Panc1 (cell line): Measurements from ENCODE around the gene SLC12A7. TPM values are rescaled to one million over a fixed set of nuclear protein-coding genes. Genes with fewer than 3 reads are reported as not detected.
"Not testable (repeated sequence)": the region's sequence is repeated elsewhere in the genome, so short reads cannot be mapped to it uniquely, and the experiment has no call there.

Experiments used
- ATAC-seq: fragments of 200-7000 bp; cut with Tn5 transposase; 2 replicates; pipeline ENCODE4 v1.9.1; 2020; ENCODE audit warnings: mild to moderate bottlenecking, moderate library complexity
- BruUV-seq: library from RNA; stranded (reverse); fragments of 400-500 nt; replicated peaks from 2 replicates; lab custom pipeline; 2021; lab: Mats Ljungman, UMichigan
- CTCF ChIA-PET: fragments of 300-600 bp; sonication (Branson Sonifier 250); formaldehyde crosslinking; loops from one replicate; lab custom pipeline; 2022; ENCODE audit warnings: antibody characterized with exemption; lab: Charles Lee
- POLR2A ChIA-PET: fragments of 300-600 bp; sonication (Branson Sonifier 250); formaldehyde crosslinking; loops from one replicate; lab custom pipeline; 2022; ENCODE audit warnings: antibody characterized with exemption; lab: Charles Lee
- DNase-seq: peaks from one replicate; pipeline ENCODE4 v3.0.0-alpha.2; 2010; ENCODE audit warnings: low read depth, low spot score
- H3K27ac ChIP-seq: 2 replicates; pipeline ENCODE4 v1.5.1; 2011; ENCODE audit warnings: mild to moderate bottlenecking, low read length, inconsistent platforms
- H3K27me3 ChIP-seq: fragments of 200-500 bp; sonication (Bioruptor generic); 2 replicates; pipeline ENCODE4 v1.6.0; 2014; ENCODE audit warnings: low read length, inconsistent platforms; ENCODE audit not compliant: control insufficient read depth, insufficient read depth
- H3K36me3 ChIP-seq: fragments of 200-500 bp; sonication (Bioruptor generic); 2 replicates; pipeline ENCODE4 v1.5.1; 2014; ENCODE audit warnings: inconsistent platforms, mild to moderate bottlenecking, low read length, moderate library complexity; ENCODE audit not compliant: control insufficient read depth, insufficient read depth
- H3K4me1 ChIP-seq: 2 replicates; pipeline ENCODE4 v1.5.1; 2011; ENCODE audit warnings: inconsistent platforms, mild to moderate bottlenecking, low read length, moderate library complexity; ENCODE audit not compliant: control insufficient read depth, insufficient read depth
- H3K4me3 ChIP-seq, 2 experiments: 2 replicates each; pipeline ENCODE4 v1.5.1; 2011 to 2012; ENCODE audit warnings: low read depth in 2 of 2, low read length in 2 of 2, mild to moderate bottlenecking in 2 of 2, inconsistent platforms in 1 of 2, moderate library complexity in 1 of 2
- H3K9me3 ChIP-seq: fragments of 200-500 bp; sonication (Bioruptor generic); 2 replicates; pipeline ENCODE4 v1.5.1; 2014; ENCODE audit warnings: low read depth, mild to moderate bottlenecking, inconsistent platforms, low read length, moderate library complexity; ENCODE audit not compliant: control insufficient read depth, insufficient read depth
- POLR2AphosphoS5 ChIP-seq: IDR thresholded peaks from 2 replicates; pipeline ENCODE4 v1.6.1; 2012; ENCODE audit warnings: mild to moderate bottlenecking, low read depth, low read length, moderate library complexity
- SIN3A ChIP-seq: IDR thresholded peaks from 2 replicates; pipeline ENCODE4 v1.6.1; 2012; ENCODE audit warnings: low read depth, mild to moderate bottlenecking, low read length, moderate library complexity, borderline replicate concordance; ENCODE audit not compliant: insufficient read depth
- TCF7L2 ChIP-seq: IDR thresholded peaks from 2 replicates; pipeline ENCODE4 v1.6.1; 2011; ENCODE audit warnings: mild to moderate bottlenecking, low read depth, low read length, inconsistent platforms
- in situ Hi-C: cut with HindIII; loops from 2 replicates; pipeline ENCODE4 v1.10.0; 2016; ENCODE audit warnings: low sequenced_read_pairs, low pct_unique_long_range_greater_than_20kb
- intact Hi-C: fragments of 100-400 bp; cut with micrococcal nuclease; formaldehyde crosslinking; loops from one replicate; pipeline ENCODE4 v1.10.0; 2022; ENCODE audit not compliant: unreplicated experiment
- total RNA-seq: library from RNA; stranded (reverse); gene quantifications from one replicate; pipeline ENCODE4 v1.2.1, GENCODE V29; 2021; ENCODE audit not compliant: unreplicated experiment
- TF ChIP-seq, protein P1 (sequence below): fragments of 450-650 bp; IDR thresholded peaks from 2 replicates; pipeline ENCODE4 v1.5.1; 2017; ENCODE audit warnings: mild to moderate bottlenecking
- TF ChIP-seq, protein P2 (sequence below), 2 experiments: IDR thresholded peaks; 2 replicates each; pipeline ENCODE4 v1.6.1; 2011 to 2012; ENCODE audit warnings: low read depth in 2 of 2, control low read depth in 1 of 2, low read length in 1 of 2, mild to moderate bottlenecking in 1 of 2, moderate library complexity in 1 of 2; ENCODE audit not compliant: insufficient read depth in 1 of 2

The SLC12A7 gene
- total RNA-seq, 1 experiment from 2014 or later = 297 TPM

DNA sequence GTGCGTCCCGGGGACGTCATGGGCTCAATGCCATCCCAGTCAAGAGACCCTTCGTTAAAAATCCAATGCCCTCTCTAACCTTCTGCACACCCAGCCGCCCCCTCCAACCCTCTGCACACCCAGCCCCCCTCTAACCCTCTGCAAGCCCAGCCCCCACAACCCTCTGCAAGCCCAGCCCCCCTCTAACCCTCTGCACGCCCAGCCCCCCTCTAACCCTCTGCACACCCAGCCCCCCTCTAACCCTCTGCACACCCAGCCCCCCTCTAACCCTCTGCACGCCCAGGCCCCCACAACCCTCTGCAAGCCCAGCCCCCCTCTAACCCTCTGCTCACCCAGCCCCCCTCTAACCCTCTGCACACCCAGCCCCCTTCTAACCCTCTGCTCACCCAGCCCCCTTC, 13.9 kb downstream of the SLC12A7 start:
- TF ChIP-seq SIN3A = 0 out of 2 replicates have a peak, but pooled peaks have one; percentile 18
- Histone ChIP-seq H3K4me1 (peaks cover 69% of the 10 kb centered on the region), H3K27ac (peak overlapping the region; percentile 94), H3K4me3 (peak overlapping the region in 1 of 2 experiments; percentile 21; a peak in 3 of 4 replicates)
- H3K27me3 ChIP-seq, H3K9me3 ChIP-seq, in situ Hi-C loops, H3K36me3 ChIP-seq, DNase-seq, CTCF ChIA-PET, BruUV-seq, POLR2A ChIA-PET, ATAC-seq, intact Hi-C loops: not testable (repeated sequence)

DNA sequence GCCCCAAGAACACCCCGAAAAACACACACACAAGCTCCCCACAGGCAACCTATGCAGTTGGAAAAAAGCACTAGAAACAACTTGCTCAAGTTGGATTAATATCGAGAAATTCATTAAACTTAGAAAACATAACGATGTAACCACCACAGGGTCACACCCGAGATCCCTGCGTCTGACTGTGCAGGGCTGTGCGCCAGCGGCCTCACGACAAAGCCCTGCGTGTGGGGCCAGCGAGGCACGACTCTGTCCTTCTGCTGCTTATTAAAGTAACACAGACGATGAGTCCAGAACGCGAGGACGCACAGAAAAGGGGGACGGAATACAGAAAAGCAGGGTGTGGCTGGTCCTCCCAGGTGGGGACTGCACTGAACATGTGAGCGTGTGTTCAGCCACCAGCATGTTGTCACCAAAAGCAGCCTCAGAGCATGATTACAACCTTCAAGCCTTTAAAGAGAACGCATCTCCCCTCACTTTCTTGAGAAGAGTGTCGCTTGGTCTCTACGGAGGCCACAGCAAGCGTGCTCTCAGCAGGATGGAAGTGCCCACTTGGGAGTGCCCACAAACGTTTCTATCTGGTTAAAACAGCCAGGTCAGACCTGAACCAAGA, 14.4 kb downstream of the SLC12A7 start:
- Histone ChIP-seq H3K36me3 (peaks cover 11% of the 10 kb centered on the region), H3K4me1 (peaks cover 69% of the 10 kb centered on the region), H3K4me3 (peak overlapping the region; percentile 9 to 21), H3K9me3 (no peaks in the 10 kb centered on the region), H3K27me3 (no peaks in the 10 kb centered on the region), H3K27ac (peak overlapping the region; percentile 94)
- ATAC-seq (peak; percentile 11), DNase-seq (no peak)
- in situ Hi-C loops (no loop called here), intact Hi-C loops (no loop called here)
- ChIA-PET CTCF (no interaction called here), POLR2A (no interaction called here)
- TF ChIP-seq, protein P1, sequence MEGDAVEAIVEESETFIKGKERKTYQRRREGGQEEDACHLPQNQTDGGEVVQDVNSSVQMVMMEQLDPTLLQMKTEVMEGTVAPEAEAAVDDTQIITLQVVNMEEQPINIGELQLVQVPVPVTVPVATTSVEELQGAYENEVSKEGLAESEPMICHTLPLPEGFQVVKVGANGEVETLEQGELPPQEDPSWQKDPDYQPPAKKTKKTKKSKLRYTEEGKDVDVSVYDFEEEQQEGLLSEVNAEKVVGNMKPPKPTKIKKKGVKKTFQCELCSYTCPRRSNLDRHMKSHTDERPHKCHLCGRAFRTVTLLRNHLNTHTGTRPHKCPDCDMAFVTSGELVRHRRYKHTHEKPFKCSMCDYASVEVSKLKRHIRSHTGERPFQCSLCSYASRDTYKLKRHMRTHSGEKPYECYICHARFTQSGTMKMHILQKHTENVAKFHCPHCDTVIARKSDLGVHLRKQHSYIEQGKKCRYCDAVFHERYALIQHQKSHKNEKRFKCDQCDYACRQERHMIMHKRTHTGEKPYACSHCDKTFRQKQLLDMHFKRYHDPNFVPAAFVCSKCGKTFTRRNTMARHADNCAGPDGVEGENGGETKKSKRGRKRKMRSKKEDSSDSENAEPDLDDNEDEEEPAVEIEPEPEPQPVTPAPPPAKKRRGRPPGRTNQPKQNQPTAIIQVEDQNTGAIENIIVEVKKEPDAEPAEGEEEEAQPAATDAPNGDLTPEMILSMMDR = no peak
- peak; percentile 47 for TF ChIP-seq POLR2AphosphoS5
- peak; percentile 58; the same call in 1 of the 2 replicates for TF ChIP-seq SIN3A
- TF ChIP-seq, protein P2, sequence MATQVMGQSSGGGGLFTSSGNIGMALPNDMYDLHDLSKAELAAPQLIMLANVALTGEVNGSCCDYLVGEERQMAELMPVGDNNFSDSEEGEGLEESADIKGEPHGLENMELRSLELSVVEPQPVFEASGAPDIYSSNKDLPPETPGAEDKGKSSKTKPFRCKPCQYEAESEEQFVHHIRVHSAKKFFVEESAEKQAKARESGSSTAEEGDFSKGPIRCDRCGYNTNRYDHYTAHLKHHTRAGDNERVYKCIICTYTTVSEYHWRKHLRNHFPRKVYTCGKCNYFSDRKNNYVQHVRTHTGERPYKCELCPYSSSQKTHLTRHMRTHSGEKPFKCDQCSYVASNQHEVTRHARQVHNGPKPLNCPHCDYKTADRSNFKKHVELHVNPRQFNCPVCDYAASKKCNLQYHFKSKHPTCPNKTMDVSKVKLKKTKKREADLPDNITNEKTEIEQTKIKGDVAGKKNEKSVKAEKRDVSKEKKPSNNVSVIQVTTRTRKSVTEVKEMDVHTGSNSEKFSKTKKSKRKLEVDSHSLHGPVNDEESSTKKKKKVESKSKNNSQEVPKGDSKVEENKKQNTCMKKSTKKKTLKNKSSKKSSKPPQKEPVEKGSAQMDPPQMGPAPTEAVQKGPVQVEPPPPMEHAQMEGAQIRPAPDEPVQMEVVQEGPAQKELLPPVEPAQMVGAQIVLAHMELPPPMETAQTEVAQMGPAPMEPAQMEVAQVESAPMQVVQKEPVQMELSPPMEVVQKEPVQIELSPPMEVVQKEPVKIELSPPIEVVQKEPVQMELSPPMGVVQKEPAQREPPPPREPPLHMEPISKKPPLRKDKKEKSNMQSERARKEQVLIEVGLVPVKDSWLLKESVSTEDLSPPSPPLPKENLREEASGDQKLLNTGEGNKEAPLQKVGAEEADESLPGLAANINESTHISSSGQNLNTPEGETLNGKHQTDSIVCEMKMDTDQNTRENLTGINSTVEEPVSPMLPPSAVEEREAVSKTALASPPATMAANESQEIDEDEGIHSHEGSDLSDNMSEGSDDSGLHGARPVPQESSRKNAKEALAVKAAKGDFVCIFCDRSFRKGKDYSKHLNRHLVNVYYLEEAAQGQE (IDR thresholded peaks at IDR 0.05; ENCODE audit: insufficient read depth in 1 of 2, low read depth in 2 of 2, low read length in 1 of 2) = no peak
- 0 out of 2 replicates have a peak, but pooled peaks have one; percentile 45 for TF ChIP-seq TCF7L2
- no TSS peak for BruUV-seq

DNA sequence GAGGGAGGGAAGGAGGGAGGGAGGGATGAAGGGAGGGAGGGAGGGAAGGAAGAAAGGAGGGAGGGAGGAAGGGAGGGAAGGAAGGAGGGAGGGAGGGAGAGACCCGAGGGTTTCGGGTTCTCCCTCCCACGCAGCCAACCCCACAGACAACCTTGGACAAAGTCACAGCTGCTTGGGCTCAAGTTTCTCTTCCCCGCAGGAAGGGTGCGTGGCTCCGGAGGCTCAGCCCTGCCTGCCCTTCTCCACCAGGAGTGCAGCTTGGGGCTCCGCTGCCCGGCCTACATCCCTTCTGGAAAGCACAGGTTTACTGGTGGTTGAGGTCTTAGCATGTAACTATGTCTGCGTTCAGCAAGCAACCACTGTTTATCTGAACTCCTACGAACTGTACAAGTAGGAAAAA, 15.0 kb downstream of the SLC12A7 start:
- Histone ChIP-seq H3K36me3 (peaks cover 14% of the 10 kb centered on the region), H3K27me3 (no peaks in the 10 kb centered on the region), H3K4me3 (peak overlapping the region; percentile 9 to 21), H3K4me1 (peaks cover 70% of the 10 kb centered on the region), H3K27ac (peak overlapping the region; percentile 94), H3K9me3 (no peaks in the 10 kb centered on the region)
- in situ Hi-C loops = no loop called here
- DNase-seq (no peak), ATAC-seq (peak; percentile 3; the same call in 1 of the 2 replicates)
- ChIA-PET POLR2A (no interaction called here), CTCF (no interaction called here)
- no TSS peak for BruUV-seq
- intact Hi-C loops = no loop called here
- TF ChIP-seq SIN3A (no peak), TCF7L2 (no peak), POLR2AphosphoS5 (no peak)
- TF ChIP-seq, protein P2 (IDR thresholded peaks at IDR 0.05; ENCODE audit: insufficient read depth in 1 of 2, low read depth in 2 of 2, low read length in 1 of 2) = no peak
- TF ChIP-seq, protein P1 = no peak
